GM19239 (cell line): ENCODE measurements around the gene LCN15.
A peak's percentile ranks its signal among the peaks of the same experiment; 100 is the strongest.
"Not testable (repeated sequence)": the region's sequence is repeated elsewhere in the genome, so short reads cannot be mapped to it uniquely, and the experiment has no call there.

Source experiments
- DNase-seq: peaks from one replicate; pipeline ENCODE4 v3.0.0; 2011; ENCODE audit warnings: low spot score; ENCODE audit not compliant: insufficient read length
- FAIRE-seq: peaks from 2 replicates; lab custom pipeline; 2011; peaks lifted over from hg19 to GRCh38; lab: Jason Lieb, UNC

LCN15 gene

GRCh38 chr9:136764301-136764891 lies at the start of gene LCN15:
LCN15 (minus strand) TSS chr9:136764518; CDS start chr9:136764488, 30 bp downstream.
- DNase-seq: no peak
- no peak for FAIRE-seq

GRCh38 chr9:136808806-136809158 lies 44.5 kb upstream of the LCN15 start:
- DNase-seq (no peak), FAIRE-seq (no peak)

- DNase-seq: no peak
- no peak for FAIRE-seq
Observed at GRCh38 chr9:136808075-136808805, 43.9 kb upstream of the LCN15 start.

GRCh38 chr9:136807281-136808074 lies 43.2 kb upstream of the LCN15 start, which contains the start of gene RABL6:
RABL6 (plus strand) TSS chr9:136807948; CDS start chr9:136808197, 249 bp downstream.
- FAIRE-seq (peak; percentile 55), DNase-seq (peak; percentile 99)

GRCh38 chr9:136806631-136807201 lies 42.4 kb upstream of the LCN15 start:
- no peak for FAIRE-seq
- no peak for DNase-seq

GRCh38 chr9:136806067-136806466 lies 41.7 kb upstream of the LCN15 start:
- no peak for FAIRE-seq
- no peak for DNase-seq

GRCh38 chr9:136805207-136805740 lies 41.0 kb upstream of the LCN15 start:
- DNase-seq (no peak), FAIRE-seq (no peak)

GRCh38 chr9:136804509-136805206 lies 40.3 kb upstream of the LCN15 start:
- FAIRE-seq (no peak), DNase-seq (no peak)

GRCh38 chr9:136803551-136804508 lies 39.5 kb upstream of the LCN15 start:
- DNase-seq (no peak), FAIRE-seq (no peak)

- not testable (repeated sequence) for FAIRE-seq, DNase-seq
Observed at GRCh38 chr9:136803009-136803550, 38.8 kb upstream of the LCN15 start.

- DNase-seq (no peak), FAIRE-seq (no peak)
Observed at GRCh38 chr9:136802321-136802720, 38.0 kb upstream of the LCN15 start.

- peak; percentile 84 for DNase-seq
- FAIRE-seq: peak; percentile 74
Observed at GRCh38 chr9:136799854-136800657, 35.7 kb upstream of the LCN15 start.

GRCh38 chr9:136799079-136799853 lies 34.9 kb upstream of the LCN15 start:
- no peak for DNase-seq
- no peak for FAIRE-seq

GRCh38 chr9:136798708-136799078 lies 34.4 kb upstream of the LCN15 start:
- FAIRE-seq (no peak), DNase-seq (no peak)

GRCh38 chr9:136796775-136797347 lies 32.5 kb upstream of the LCN15 start:
- FAIRE-seq, DNase-seq: not testable (repeated sequence)

GRCh38 chr9:136796238-136796774 lies 32.0 kb upstream of the LCN15 start, which contains the start of gene CCDC183:
CCDC183 (plus strand) TSS chr9:136796338; CDS start chr9:136796398, 60 bp downstream.
- DNase-seq (no peak), FAIRE-seq (no peak)
